SK-MEL-5 (cell line): ENCODE data around the gene ENTR1. TPM values are rescaled to one million over a fixed set of nuclear protein-coding genes. Genes with fewer than 3 reads are reported as not detected.

Experiments
- DNase-seq: peaks from one replicate; pipeline ENCODE4 v3.0.0-alpha.2; 2016; ENCODE audit warnings: low read depth, low spot score
- in situ Hi-C: cut with HindIII; loops from 2 replicates; pipeline ENCODE4 v1.10.0; 2016; ENCODE audit warnings: low sequenced_read_pairs, high pct_unique_total_duplicates, low pct_unique_long_range_greater_than_20kb
- total RNA-seq: library from RNA; depleted of rRNA; stranded (reverse); fragments of >200 nt; shearing (Covaris generic); gene quantifications from 2 replicates; pipeline ENCODE4 v1.2.3, GENCODE V29; 2014; rRNA removed

Gene ENTR1
- total RNA-seq, 1 experiment from 2014 or later = 71.1 TPM

DNA sequence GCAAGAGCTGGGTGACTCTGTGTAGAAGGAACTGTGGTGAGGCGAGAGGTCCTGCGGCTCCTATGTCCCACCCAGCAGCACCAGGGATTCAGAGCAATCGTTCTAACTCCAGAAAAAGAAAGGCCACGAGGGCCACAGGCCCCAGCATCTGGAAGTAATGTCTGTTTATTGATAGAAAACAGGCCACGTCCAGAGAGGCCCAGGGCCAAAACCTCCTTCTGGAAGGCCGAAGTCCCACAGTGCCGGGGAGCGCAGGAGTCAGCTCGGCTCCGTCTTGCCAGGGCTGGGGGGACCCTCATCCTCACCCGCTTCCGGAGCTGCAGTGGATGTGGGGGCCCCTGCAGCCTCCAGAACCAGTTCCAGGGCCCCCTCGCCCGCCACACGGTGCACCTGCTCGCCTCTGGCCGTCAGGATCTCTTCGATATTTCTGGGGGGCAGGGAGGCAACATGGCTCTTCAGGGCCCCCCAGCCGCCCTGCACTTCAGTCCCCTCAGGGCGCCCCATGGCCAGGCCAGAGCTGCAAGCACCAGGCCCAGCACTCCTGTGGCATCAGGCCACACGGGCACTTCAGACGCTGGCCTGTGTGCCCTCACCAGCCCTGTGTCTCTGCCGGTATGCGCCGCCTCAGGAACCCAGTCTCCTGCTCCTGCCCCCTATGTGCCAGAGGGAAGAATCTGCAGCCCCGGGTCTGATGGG, 48.5 kb downstream of the ENTR1 start:
- DNase-seq = no peak

DNA sequence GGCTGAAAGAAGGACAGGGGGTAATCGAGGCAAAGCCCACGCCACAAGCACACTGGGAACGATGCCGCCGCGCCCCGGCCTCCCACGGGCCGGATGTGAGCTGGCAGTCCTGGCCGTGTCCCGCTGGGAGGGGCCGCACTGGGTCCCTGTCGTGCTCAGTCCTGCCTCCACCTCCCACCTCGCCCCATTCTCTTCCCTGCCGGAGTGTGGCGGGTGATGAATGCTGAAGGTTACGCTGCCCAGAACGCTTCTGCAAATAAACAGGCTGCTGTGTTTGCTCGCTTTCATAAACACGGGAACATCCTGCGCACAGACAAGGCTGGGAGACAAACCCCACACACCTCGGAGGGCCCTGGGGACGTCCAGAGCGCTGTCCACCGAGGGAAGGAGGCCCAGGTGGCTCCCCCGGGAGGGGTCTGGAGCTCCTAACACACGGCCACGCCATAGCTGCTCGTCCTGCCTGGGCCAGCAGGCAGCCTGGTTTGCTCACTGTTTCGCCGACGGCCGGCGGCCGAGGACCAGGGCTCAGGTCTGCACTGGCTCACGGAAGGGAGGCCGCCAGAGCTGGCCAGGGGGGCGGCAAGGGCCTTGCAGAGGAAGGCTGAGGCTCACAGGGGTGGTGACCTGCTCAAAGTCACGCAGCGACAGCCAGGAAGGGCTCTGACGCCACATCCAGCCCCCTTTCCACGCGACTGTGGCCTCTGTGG, 49.2 kb downstream of the ENTR1 start:
- DNase-seq = no peak
- in situ Hi-C loops = no loop called here

More for the DNA sequence above, 48.5 kb downstream of the ENTR1 start:
- in situ Hi-C loops = no loop called here

DNA sequence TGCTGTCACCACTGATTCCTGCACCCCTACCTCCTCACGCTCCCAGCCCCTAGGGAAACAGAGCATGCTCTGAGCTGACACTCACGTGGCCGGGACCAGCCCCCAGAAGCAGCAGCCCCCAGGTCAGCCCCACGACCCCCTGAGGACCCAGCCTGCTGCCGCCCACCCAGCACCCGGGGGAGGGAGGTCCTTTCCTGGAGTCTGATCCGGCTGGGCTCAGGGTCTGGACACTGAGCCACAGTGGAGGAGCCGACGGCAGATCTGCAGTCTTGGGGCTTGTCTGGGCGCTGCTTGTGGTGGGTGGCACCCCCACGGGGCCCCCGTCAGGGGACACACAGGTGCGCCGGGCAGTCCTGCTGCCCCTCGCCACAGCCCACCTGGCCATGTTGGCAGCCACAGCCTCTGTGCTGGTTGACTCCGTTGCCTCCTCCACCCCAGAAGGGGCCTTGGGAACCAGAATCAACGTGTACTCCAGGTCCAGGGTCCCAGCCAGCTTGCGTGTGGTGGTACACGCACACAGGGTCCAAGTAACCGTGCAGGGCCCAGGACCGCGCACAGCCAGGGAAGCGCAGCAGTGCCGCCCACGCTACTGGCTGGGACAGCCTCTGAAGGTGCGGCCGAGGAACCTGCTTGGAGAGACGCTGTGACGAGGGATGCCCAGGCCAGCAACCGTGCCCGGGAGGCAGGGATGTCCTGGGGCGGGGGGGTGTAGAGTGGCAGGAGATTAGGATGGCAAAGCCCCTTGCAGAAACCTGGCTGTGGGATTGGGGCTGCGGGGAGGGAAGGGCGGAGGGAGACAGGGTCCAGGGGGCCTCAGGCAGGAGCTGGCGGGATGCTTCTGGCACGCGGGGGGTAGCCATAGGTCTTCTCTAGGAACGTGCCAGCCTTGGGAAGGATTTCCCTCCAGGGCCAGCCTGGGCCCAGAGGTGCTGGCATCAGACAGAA, 50.4 kb downstream of the ENTR1 start:
- in situ Hi-C loops = no loop called here

DNA sequence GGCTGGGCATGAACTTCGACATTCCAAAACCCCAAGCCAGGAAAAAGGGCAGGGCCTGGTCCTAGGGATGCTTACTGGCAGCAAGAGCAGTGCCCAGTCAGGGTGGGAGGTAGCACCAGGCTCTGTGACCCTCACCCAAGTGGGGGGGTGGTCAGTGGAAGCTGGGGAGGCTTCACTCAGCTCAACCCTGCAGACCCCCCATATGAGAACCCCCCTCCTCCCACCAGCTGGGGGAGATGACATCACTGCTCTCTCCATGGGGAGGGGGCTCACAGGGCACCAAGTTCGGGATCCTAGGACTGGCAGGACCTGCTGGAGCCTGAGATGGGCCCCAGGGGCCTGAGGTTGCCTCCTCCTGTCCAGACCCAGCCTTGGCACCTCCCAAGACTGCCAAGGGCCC, 51.5 kb downstream of the ENTR1 start:
- in situ Hi-C loops = no loop called here
- DNase-seq = no peak

More for the DNA sequence above, 50.4 kb downstream of the ENTR1 start:
- DNase-seq = no peak

DNA sequence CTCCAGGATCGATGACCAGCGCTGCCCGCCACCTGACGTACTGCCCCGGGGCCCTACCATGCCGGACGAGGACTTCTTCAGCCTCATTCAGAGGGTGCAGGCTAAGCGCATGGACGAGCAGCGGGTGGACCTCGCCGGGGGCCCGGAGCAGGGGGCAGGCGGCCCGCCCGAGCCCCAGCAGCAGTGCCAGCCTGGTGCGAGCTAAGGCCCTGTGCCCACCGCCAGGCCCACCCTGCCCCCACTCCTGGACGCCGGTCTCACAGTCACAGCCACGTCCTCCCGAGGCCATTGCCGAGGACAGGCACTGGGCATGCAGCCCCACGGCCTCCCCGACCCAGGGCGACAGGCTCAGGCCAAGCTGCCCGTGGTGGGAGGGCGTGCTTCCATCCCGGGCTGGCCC, 52.4 kb downstream of the ENTR1 start:
- in situ Hi-C loops = no loop called here
- no peak for DNase-seq

DNA sequence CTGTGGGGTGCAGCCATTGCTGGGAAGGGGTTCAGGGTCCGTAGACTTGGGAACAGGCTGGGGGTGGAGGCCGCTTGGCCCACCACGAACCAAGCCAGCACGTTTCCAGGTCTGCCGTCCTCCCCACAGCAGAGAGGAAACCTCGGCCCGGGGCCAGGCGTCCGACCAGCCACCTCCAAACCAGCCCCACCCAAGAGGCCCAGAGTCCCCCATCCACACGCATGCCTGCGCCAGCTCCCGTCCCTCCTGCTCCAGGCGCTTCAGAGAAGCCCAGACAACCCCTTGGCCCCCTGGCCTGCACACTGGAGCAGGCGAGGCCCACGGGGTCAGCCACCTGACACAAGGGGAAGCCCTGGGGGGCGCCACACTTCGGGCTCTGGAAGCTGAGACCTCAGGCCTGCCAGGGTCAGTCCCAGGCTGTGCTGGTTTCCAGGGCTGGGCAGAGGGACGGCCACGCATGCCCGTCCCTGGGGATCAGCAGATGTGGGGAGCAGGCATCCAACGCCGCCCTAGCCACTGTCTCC, 53.1 kb downstream of the ENTR1 start:
- no peak for DNase-seq
- in situ Hi-C loops = no loop called here

DNA sequence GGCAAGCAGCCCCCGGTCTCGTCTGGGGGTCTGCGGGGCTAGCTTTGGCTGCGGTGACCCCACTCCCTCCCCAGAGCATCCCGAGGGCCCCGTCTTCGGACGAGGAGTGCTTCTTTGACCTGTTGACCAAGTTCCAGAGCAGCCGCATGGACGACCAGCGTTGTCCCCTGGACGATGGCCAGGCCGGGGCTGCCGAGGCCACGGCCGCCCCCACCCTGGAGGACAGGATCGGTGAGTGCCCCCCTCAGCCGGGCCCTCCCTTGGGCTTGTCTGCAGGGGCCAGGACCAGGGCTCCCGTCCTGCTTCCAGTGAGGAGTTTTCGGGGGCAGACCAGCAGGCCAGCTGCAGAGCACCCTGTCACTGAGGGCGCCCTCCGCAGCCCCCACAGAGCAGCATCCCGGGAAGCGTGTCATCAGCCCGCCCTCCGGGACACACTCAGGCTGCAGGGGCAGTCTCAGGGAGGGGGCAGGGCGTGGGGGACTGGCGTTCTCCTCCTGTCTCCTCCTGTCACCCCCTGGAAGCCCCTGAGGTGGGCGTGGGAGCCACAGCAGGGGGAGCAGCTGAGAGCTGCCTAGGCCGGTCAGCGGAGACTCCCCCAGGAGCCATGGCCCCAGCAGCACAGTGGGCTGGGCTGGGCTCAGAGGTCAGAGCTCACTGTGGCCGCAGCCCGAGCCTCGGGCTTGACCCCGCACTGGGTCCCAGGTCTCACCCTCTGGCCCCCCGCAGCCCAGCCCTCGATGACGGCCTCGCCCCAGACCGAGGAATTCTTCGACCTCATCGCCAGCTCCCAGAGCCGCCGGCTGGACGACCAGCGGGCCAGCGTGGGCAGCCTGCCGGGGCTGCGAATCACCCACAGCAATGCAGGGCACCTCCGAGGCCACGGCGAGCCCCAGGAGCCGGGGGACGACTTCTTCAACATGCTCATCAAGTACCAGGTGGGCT, 54.5 kb downstream of the ENTR1 start:
- in situ Hi-C loops = no loop called here
- DNase-seq = no peak

DNA sequence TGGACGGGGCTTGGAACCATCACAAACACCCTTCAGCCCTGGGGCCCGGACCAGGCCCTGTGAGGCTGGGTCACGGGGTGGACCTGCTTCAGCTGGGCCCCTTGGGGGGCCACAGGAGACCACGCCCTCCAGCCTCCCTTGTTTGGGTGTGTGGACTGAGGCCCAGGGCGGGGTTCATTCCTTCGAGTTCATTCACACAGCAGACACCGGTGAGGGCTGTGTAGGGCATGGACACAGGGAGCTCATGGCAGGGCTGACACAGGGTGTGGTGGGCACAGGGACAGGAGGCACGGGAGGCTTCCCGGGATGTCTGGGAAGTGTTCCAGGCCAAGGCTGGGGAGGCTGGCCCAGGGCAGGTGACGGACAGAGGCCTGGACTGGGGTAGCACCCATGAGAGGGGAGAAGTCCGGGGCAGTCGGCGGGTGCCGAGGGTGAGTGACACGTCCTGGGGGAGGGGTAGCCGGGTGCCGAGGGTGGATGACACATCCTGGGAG, 55.8 kb downstream of the ENTR1 start:
- no peak for DNase-seq
- in situ Hi-C loops = no loop called here

DNA sequence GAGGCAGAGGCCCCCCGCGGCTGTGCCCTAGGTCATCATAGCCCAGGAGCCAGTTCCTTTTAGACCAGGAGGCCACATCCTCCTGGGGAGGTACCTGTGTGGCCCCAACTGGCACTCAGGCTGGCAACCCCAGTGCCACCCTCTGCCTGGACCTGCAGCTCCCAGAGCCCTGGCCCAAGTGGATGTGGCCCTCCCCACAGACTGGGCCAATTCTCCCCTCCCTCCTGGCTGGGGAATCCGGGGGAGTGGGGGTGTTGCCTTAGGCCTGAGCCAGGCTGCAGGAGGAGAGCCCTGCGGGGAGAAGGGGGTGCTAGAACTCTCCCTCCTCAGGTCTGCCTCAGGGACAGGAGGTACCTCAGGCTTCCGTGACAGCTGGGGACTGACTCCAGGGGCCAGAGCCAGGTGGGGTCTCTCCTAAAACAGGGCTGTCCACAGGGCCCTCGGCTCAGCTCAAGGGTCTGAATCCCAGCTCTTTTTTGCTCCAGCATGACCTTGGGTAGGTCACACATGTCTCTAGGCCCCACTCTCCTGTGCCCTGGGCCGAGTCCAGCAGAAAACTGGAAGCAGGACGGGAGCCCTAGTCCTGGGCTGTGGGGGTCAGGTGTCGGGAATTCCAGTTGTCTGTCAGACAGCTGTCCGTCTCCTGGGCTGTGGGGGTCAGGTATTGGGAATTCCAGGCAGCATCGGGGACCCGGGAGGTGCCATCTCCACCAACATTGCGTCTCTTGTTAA, 56.5 kb downstream of the ENTR1 start:
- in situ Hi-C loops = no loop called here
- DNase-seq = no peak

DNA sequence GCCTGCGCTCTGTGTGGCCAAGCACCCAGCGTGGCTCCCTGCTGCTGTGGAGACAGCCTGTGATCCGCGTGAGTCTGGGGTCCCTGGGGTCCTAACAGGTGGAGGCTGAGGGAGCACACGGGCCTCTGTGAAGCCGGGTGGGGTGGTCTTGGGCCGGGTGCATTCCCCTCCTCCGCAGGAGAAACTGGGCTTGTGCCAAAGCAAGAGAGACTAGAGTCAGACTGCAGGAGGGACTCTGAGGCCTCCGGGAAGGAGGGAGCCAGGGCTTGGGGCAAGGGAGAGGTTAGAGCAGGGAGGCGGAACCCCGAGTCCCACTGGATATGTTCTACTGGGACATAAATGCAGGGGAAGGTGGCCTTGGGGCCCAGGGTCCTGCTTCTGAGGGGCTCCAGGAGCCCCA, 57.3 kb downstream of the ENTR1 start:
- DNase-seq = no peak
- in situ Hi-C loops = no loop called here

DNA sequence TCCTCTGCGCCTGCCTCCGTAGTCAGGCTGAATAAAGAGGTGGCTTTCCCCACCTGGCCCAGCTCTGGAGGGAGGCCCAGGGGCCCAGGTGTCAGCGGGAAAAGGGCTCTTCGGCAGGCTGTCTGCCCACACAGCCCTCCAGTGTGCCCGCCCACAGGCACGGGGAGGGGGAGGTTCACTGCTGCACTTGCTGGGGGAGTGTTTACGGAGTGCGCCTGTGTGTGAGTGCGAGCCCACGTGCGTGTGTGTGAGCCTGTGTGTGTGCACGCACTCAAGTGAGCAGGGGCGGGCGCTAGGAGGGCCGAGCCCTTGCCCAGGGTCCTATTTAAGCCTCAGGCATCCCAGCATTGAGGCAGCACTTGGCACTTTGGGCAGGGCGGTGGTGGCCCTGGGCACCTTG, 57.7 kb downstream of the ENTR1 start:
- in situ Hi-C loops = no loop called here
- DNase-seq = no peak

Other genes with a start within 250 kb of the ENTR1 start
- gene LHX3, start 205.5 kb downstream of the ENTR1 start, total RNA-seq = not detected in 2 replicates
- 14.8 and 16.5 TPM in 2 replicates for gene QSOX2, start 164.8 kb downstream of the ENTR1 start, total RNA-seq
- gene CCDC187, start 106.5 kb downstream of the ENTR1 start, total RNA-seq = not detected in 2 replicates
- gene GPSM1, start 83.1 kb downstream of the ENTR1 start, total RNA-seq = 21.2 and 21.4 TPM in 2 replicates
- 19.4 and 35.1 TPM in 2 replicates for gene DNLZ, start 46.9 kb downstream of the ENTR1 start, total RNA-seq
- gene CARD9, start 36.9 kb downstream of the ENTR1 start, total RNA-seq = 0.05 TPM in 1 of 2 replicates, not detected in the other
- gene SNAPC4, start 10.4 kb downstream of the ENTR1 start, total RNA-seq = 6.9 and 7.1 TPM in 2 replicates
- gene PMPCA, start within 50 bp of the ENTR1 start, total RNA-seq = 50.6 and 52.4 TPM in 2 replicates
- 6.1 and 6.5 TPM in 2 replicates for gene INPP5E, start 29.2 kb upstream of the ENTR1 start, total RNA-seq
- gene SEC16A, start 72.4 kb upstream of the ENTR1 start, total RNA-seq = 16.4 and 20.2 TPM in 2 replicates
- 3.0 and 3.2 TPM in 2 replicates for gene NOTCH1, start 135.4 kb upstream of the ENTR1 start, total RNA-seq